Measurements from ENCODE around the gene RAB11FIP2. TPM values are rescaled to one million over a fixed set of nuclear protein-coding genes. Genes with fewer than 3 reads are reported as not detected.

Gene RAB11FIP2
- total RNA-seq, 2 experiments from 2014 or later: 15.5 to 17.9 TPM

- peaks cover 7% of the 10 kb centered on the region for H3K4me1 Mint-ChIP-seq
- DNase-seq: no peak
- CTCF ChIA-PET: interaction anchor here (0.9 kb wide), 1 partner anchor 16 kb away, joined by 4 read pairs; no protein-coding TSS in a partner anchor
Observed at GRCh38 chr10:118026936-118027335, 19.8 kb downstream of the RAB11FIP2 start.

GRCh38 chr10:118020365-118020764 is 26.4 kb downstream of the RAB11FIP2 start:
- POLR2A ChIA-PET: no interaction called here
- Mint-ChIP-seq H3K27me3 (no peaks in the 10 kb centered on the region), H3K4me1 (no peaks in the 10 kb centered on the region), H3K4me3 (no peak overlapping the region), H3K36me3 (ENCODE audit: low read depth) (no peaks in the 10 kb centered on the region), H3K27ac (no peak overlapping the region), H3K9me3 (no peaks in the 10 kb centered on the region)
- DNase-seq: no peak
- CTCF ChIA-PET: no interaction called here

More at GRCh38 chr10:118026936-118027335, 19.8 kb downstream of the RAB11FIP2 start:
- H3K27me3 Mint-ChIP-seq: no peaks in the 10 kb centered on the region
- POLR2A ChIA-PET: no interaction called here
- H3K4me3 Mint-ChIP-seq: no peak overlapping the region
- H3K36me3 Mint-ChIP-seq (ENCODE audit: low read depth): peaks cover 8% of the 10 kb centered on the region
- no peaks in the 10 kb centered on the region for H3K9me3 Mint-ChIP-seq
- H3K27ac Mint-ChIP-seq: no peak overlapping the region

GRCh38 chr10:118017850-118018249 is 28.9 kb downstream of the RAB11FIP2 start:
- Mint-ChIP-seq H3K4me3 (no peak overlapping the region), H3K4me1 (no peaks in the 10 kb centered on the region), H3K27ac (no peak overlapping the region), H3K9me3 (no peaks in the 10 kb centered on the region), H3K27me3 (no peaks in the 10 kb centered on the region), H3K36me3 (ENCODE audit: low read depth) (no peaks in the 10 kb centered on the region)
- ChIA-PET POLR2A (no interaction called here), CTCF (no interaction called here)
- no peak for DNase-seq

DNA sequence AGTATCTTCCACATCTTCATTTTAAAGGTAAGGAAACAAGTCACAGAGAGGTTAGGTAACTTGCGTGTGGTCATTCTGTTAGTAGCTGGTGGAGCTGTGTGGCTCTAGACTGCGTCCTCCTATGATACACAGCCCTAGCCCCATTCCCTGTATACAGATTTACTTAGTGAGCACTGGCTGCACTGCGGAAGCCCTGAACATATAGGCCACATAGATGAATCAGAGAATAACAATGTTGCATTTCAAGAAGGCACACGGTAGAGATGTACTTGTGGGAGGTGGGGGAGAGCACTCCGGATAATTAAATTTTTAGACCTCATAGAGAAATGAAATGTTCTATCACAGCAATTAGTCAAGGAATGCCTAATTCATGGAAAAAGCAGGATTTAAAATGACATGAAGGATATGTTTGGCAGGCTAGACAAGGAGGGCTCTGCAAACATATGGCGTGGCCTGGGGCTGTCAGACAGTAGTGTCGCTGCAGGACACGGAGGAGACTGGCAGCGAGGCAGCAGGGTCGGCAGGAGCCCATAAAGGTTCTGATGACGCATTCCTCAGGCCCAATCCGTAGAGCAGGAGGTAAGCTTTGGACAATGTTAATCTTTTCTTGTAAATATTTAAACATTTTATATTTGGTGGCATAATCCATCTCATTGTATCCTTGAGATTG is 29.5 kb downstream of the RAB11FIP2 start:
- Mint-ChIP-seq H3K36me3 (ENCODE audit: low read depth) (no peaks in the 10 kb centered on the region), H3K27me3 (no peaks in the 10 kb centered on the region), H3K4me3 (no peak overlapping the region), H3K27ac (no peak overlapping the region), H3K4me1 (no peaks in the 10 kb centered on the region), H3K9me3 (no peaks in the 10 kb centered on the region)
- ChIA-PET POLR2A (no interaction called here), CTCF (no interaction called here)
- no peak for DNase-seq

- CTCF ChIA-PET: no interaction called here
- Mint-ChIP-seq H3K36me3 (ENCODE audit: low read depth) (peaks cover 4% of the 10 kb centered on the region), H3K4me1 (no peaks in the 10 kb centered on the region)
Observed at GRCh38 chr10:118012952-118013525, 33.7 kb downstream of the RAB11FIP2 start.

GRCh38 chr10:118007773-118008172 is 39.0 kb downstream of the RAB11FIP2 start:
- Mint-ChIP-seq H3K36me3 (ENCODE audit: low read depth) (peaks cover 15% of the 10 kb centered on the region), H3K4me1 (peaks cover 2% of the 10 kb centered on the region), H3K4me3 (no peak overlapping the region), H3K27ac (no peak overlapping the region), H3K9me3 (no peaks in the 10 kb centered on the region), H3K27me3 (no peaks in the 10 kb centered on the region)
- POLR2A ChIA-PET: no interaction called here
- CTCF ChIA-PET: no interaction called here
- no peak for DNase-seq

More at GRCh38 chr10:118012952-118013525, 33.7 kb downstream of the RAB11FIP2 start:
- Mint-ChIP-seq H3K27me3 (no peaks in the 10 kb centered on the region), H3K9me3 (no peaks in the 10 kb centered on the region), H3K4me3 (no peak overlapping the region), H3K27ac (no peak overlapping the region)
- no peak for DNase-seq
- POLR2A ChIA-PET: interaction anchor here (0.5 kb wide), 1 partner anchor 1597 kb away, joined by 4 read pairs; no protein-coding TSS in a partner anchor

- Mint-ChIP-seq H3K36me3 (ENCODE audit: low read depth) (peaks cover 19% of the 10 kb centered on the region), H3K27me3 (no peaks in the 10 kb centered on the region), H3K4me3 (no peak overlapping the region), H3K27ac (no peak overlapping the region), H3K9me3 (no peaks in the 10 kb centered on the region), H3K4me1 (peaks cover 4% of the 10 kb centered on the region)
- no peak for DNase-seq
- ChIA-PET POLR2A (no interaction called here), CTCF (no interaction called here)
Observed at GRCh38 chr10:118003126-118003525, 43.6 kb downstream of the RAB11FIP2 start.

GRCh38 chr10:118002581-118002980 is 44.2 kb downstream of the RAB11FIP2 start:
- peaks cover 4% of the 10 kb centered on the region for H3K4me1 Mint-ChIP-seq
- DNase-seq: no peak
- no peak overlapping the region for H3K4me3 Mint-ChIP-seq
- POLR2A ChIA-PET: no interaction called here
- no peaks in the 10 kb centered on the region for H3K27me3 Mint-ChIP-seq
- peaks cover 17% of the 10 kb centered on the region for H3K36me3 Mint-ChIP-seq (ENCODE audit: low read depth)
- CTCF ChIA-PET: no interaction called here
- no peaks in the 10 kb centered on the region for H3K9me3 Mint-ChIP-seq
- no peak overlapping the region for H3K27ac Mint-ChIP-seq

- POLR2A ChIA-PET: no interaction called here
- CTCF ChIA-PET: no interaction called here
Observed at GRCh38 chr10:117997673-117998072, 49.1 kb downstream of the RAB11FIP2 start.

DNA sequence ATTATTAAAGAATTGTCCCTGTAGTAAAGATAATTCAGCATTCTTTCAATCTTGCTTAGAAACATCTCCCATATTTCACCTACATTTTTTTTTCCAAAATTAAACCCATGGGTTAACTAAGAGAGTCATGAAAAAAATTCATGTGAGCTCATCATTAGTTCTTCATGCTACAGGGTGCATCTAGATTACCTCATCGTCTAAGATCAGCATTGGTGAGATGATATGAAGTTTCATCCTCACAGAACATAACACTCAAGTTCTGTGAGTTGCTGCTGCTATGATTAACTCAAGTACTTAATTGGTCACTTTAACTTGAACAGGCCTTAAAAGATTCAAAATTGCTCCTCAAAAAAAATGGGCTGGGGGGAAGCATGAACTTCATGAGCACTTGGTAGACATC is 50.0 kb downstream of the RAB11FIP2 start:
- Mint-ChIP-seq H3K27ac (no peak overlapping the region), H3K36me3 (ENCODE audit: low read depth) (peaks cover 7% of the 10 kb centered on the region), H3K4me3 (no peak overlapping the region), H3K27me3 (no peaks in the 10 kb centered on the region), H3K9me3 (no peaks in the 10 kb centered on the region), H3K4me1 (no peaks in the 10 kb centered on the region)
- POLR2A ChIA-PET: no interaction called here
- CTCF ChIA-PET: no interaction called here
- no peak for DNase-seq

More at GRCh38 chr10:117997673-117998072, 49.1 kb downstream of the RAB11FIP2 start:
- no peaks in the 10 kb centered on the region for H3K9me3 Mint-ChIP-seq
- no peak overlapping the region for H3K4me3 Mint-ChIP-seq
- no peak overlapping the region for H3K27ac Mint-ChIP-seq
- H3K36me3 Mint-ChIP-seq (ENCODE audit: low read depth): peaks cover 10% of the 10 kb centered on the region
- no peak for DNase-seq
- no peaks in the 10 kb centered on the region for H3K27me3 Mint-ChIP-seq
- peaks cover 2% of the 10 kb centered on the region for H3K4me1 Mint-ChIP-seq

- peaks cover 2% of the 10 kb centered on the region for H3K36me3 Mint-ChIP-seq (ENCODE audit: low read depth)
- H3K27me3 Mint-ChIP-seq: no peaks in the 10 kb centered on the region
- no peak overlapping the region for H3K4me3 Mint-ChIP-seq
- ChIA-PET POLR2A (no interaction called here), CTCF (no interaction called here)
- no peaks in the 10 kb centered on the region for H3K9me3 Mint-ChIP-seq
- H3K27ac Mint-ChIP-seq: no peak overlapping the region
- no peaks in the 10 kb centered on the region for H3K4me1 Mint-ChIP-seq
- DNase-seq: no peak
Observed at GRCh38 chr10:117994771-117995170, 52.0 kb downstream of the RAB11FIP2 start.

DNA sequence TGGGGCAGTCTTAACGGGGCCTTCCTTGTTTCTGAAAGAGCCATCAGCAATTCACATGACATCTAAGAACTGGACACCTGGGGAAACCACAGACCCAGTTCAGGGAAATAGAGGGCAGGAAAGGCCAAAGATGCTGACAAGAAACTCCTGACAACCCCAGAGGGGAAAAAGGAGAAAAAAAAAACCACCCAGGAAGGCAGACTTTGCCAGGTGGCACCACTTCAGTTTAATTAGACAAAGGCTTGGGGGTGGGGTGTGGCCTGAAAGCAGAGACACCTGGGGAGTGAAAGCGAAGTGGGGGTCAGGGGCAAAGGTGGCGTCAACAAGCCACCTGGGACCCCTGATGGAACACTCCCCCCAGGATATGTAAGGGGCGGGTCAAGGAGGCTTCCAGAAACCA is 53.6 kb downstream of the RAB11FIP2 start:
- Mint-ChIP-seq H3K4me3 (no peak overlapping the region), H3K4me1 (no peaks in the 10 kb centered on the region), H3K27ac (no peak overlapping the region), H3K9me3 (no peaks in the 10 kb centered on the region), H3K36me3 (ENCODE audit: low read depth) (peaks cover 2% of the 10 kb centered on the region), H3K27me3 (no peaks in the 10 kb centered on the region)
- DNase-seq: no peak
- POLR2A ChIA-PET: no interaction called here
- CTCF ChIA-PET: no interaction called here

DNA sequence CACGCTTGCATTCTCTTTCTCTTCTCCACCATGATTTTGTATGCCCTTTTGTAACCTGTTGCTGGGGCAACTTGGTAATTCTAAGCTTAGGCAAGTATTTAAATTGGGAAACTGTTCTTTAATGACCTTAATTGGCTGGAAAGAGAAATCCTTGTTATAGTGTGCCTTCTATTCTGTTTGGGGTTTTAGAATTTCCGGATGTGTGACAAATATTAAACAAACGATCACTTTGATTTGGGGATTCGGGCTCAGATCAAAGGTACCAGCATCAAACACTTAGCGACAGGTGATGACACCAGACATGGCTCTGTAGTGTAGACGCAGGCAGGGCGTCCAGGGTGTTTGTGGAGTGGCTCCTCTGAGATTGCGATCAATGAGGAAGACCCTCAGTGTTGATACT is 55.0 kb downstream of the RAB11FIP2 start:
- no peaks in the 10 kb centered on the region for H3K4me1 Mint-ChIP-seq

GRCh38 chr10:117989962-117990361 is 56.8 kb downstream of the RAB11FIP2 start:
- no peaks in the 10 kb centered on the region for H3K4me1 Mint-ChIP-seq
- CTCF ChIA-PET: no interaction called here
- peaks cover 1% of the 10 kb centered on the region for H3K9me3 Mint-ChIP-seq
- H3K27ac Mint-ChIP-seq: no peak overlapping the region
- DNase-seq: no peak
- no peaks in the 10 kb centered on the region for H3K36me3 Mint-ChIP-seq (ENCODE audit: low read depth)
- POLR2A ChIA-PET: no interaction called here
- H3K4me3 Mint-ChIP-seq: no peak overlapping the region
- H3K27me3 Mint-ChIP-seq: peaks cover 2% of the 10 kb centered on the region

More for the DNA sequence above, 55.0 kb downstream of the RAB11FIP2 start:
- H3K4me3 Mint-ChIP-seq: no peak overlapping the region
- ChIA-PET CTCF (no interaction called here), POLR2A (no interaction called here)
- no peak overlapping the region for H3K27ac Mint-ChIP-seq
- DNase-seq: no peak
- no peaks in the 10 kb centered on the region for H3K9me3 Mint-ChIP-seq
- no peaks in the 10 kb centered on the region for H3K27me3 Mint-ChIP-seq
- H3K36me3 Mint-ChIP-seq (ENCODE audit: low read depth): peaks cover 2% of the 10 kb centered on the region

All from activated CD4-positive, alpha-beta T cell treated with anti-CD3 and anti-CD28 coated beads, Interleukin-2, amount 10 ng/mL, durations not matched to agents 7 days and 5 days (primary cell).